Activated CD8-positive, alpha-beta memory T cell treated with anti-CD3 and anti-CD28 coated beads for 36 hours (primary cell): ENCODE data around the gene PPRC1. TPM values are rescaled to one million over a fixed set of nuclear protein-coding genes. Genes with fewer than 3 reads are reported as not detected.

ENCODE experiments used
- CTCF ChIA-PET: fragments of 350-600 bp; sonication (Branson Sonifier 250); formaldehyde crosslinking; loops from one replicate; lab custom pipeline; 2021; ENCODE audit warnings: antibody characterized with exemption; lab: Charles Lee
- POLR2A ChIA-PET: fragments of 350-600 bp; sonication (Branson Sonifier 250); formaldehyde crosslinking; loops from one replicate; lab custom pipeline; 2021; ENCODE audit warnings: antibody characterized with exemption; lab: Charles Lee
- total RNA-seq, 2 experiments: library from RNA; stranded (reverse); gene quantifications; one replicate each; pipeline ENCODE4 v1.2.3, GENCODE V29; 2021

The PPRC1 gene
- 100 to 1,000 TPM; 103 to 108 TPM for total RNA-seq

- CTCF ChIA-PET, result interaction anchor here (0.9 to 2.5 kb wide), 5 partner anchors 10 to 278 kb away, joined by 3 to 22 read pairs (median 4); no protein-coding TSS in a partner anchor
These were observed at the start of gene PPRC1 for GRCh38 chr10:102132563-102133372. PPRC1 (plus strand) TSS chr10:102133040; CDS start chr10:102133069, 29 bp downstream.

GRCh38 chr10:102083541-102083940 is 49.3 kb upstream of the PPRC1 start:
- ChIA-PET POLR2A (interaction anchor here (0.6 kb wide), 1 partner anchor 14 kb away, joined by 3 read pairs; no protein-coding TSS in a partner anchor), CTCF (interaction anchor here (1.5 kb wide), 1 partner anchor 10 kb away, joined by 9 read pairs; no protein-coding TSS in a partner anchor)

More at GRCh38 chr10:102132563-102133372, at the start of gene PPRC1:
- POLR2A ChIA-PET, result interaction anchor here (0.7 kb wide), 1 partner anchor 19 kb away, joined by 3 read pairs; the partner anchor contains the start of gene NOLC1

- CTCF ChIA-PET, result interaction anchor here (1.7 kb wide), 1 partner anchor 12 kb away, joined by 8 read pairs; no protein-coding TSS in a partner anchor
- POLR2A ChIA-PET, result no interaction called here
These were observed 47.5 kb upstream of the PPRC1 start for GRCh38 chr10:102085336-102085735.

- ChIA-PET CTCF (interaction anchor here (1.7 kb wide), 1 partner anchor 13 kb away, joined by 8 read pairs; no protein-coding TSS in a partner anchor), POLR2A (interaction anchor here (0.7 kb wide), 1 partner anchor 159 kb away, joined by 4 read pairs; the partner anchor contains the start of gene GBF1)
These were observed 46.6 kb upstream of the PPRC1 start for GRCh38 chr10:102086196-102086595.

- POLR2A ChIA-PET, result no interaction called here
- CTCF ChIA-PET, result no interaction called here
These were observed 42.1 kb upstream of the PPRC1 start for GRCh38 chr10:102090772-102091171.

- POLR2A ChIA-PET, result no interaction called here
These were observed 36.4 kb upstream of the PPRC1 start for GRCh38 chr10:102096449-102096848.

GRCh38 chr10:102101152-102101551 is 31.7 kb upstream of the PPRC1 start:
- CTCF ChIA-PET, result interaction anchor here (0.8 to 1.7 kb wide), 3 partner anchors 12 to 29 kb away, joined by 3 read pairs; no protein-coding TSS in a partner anchor
- POLR2A ChIA-PET, result no interaction called here

More at GRCh38 chr10:102096449-102096848, 36.4 kb upstream of the PPRC1 start:
- CTCF ChIA-PET, result interaction anchor here (1.4 kb wide), 1 partner anchor 23 kb away, joined by 3 read pairs; no protein-coding TSS in a partner anchor

- ChIA-PET CTCF (interaction anchor here (1.0 to 1.7 kb wide), 2 partner anchors 11 to 13 kb away, joined by 3 read pairs; no protein-coding TSS in a partner anchor), POLR2A (no interaction called here)
These were observed 30.4 kb upstream of the PPRC1 start for GRCh38 chr10:102102421-102102820.

GRCh38 chr10:102106998-102107397 is 25.8 kb upstream of the PPRC1 start:
- ChIA-PET CTCF (interaction anchor here (0.8 to 0.9 kb wide), 2 partner anchors 17 to 38 kb away, joined by 3 to 7 read pairs; no protein-coding TSS in a partner anchor), POLR2A (no interaction called here)

GRCh38 chr10:102109166-102110116 is 23.4 kb upstream of the PPRC1 start:
- POLR2A ChIA-PET, result no interaction called here
- CTCF ChIA-PET, result no interaction called here

GRCh38 chr10:102111276-102111675 is 21.6 kb upstream of the PPRC1 start:
- CTCF ChIA-PET, result interaction anchor here (0.9 kb wide), 1 partner anchor 39 kb away, joined by 4 read pairs; no protein-coding TSS in a partner anchor
- POLR2A ChIA-PET, result no interaction called here

GRCh38 chr10:102112210-102112817 is 20.5 kb upstream of the PPRC1 start:
- ChIA-PET CTCF (interaction anchor here (0.7 to 0.9 kb wide), 2 partner anchors 8 to 69 kb away, joined by 4 to 7 read pairs; no protein-coding TSS in a partner anchor), POLR2A (interaction anchor here (1.0 to 1.1 kb wide), 2 partner anchors 9 to 57 kb away, joined by 3 to 4 read pairs; partner anchors contain the start of gene ARMH3)

- ChIA-PET CTCF (interaction anchor here (0.7 to 1.9 kb wide), 5 partner anchors 10 to 70 kb away, joined by 3 to 9 read pairs (median 4); no protein-coding TSS in a partner anchor), POLR2A (interaction anchor here (0.6 to 1.1 kb wide), 7 partner anchors 9 to 822 kb away, joined by 3 to 5 read pairs (median 4); partner anchors contain the start of gene ARMH3)
These were observed 19.4 kb upstream of the PPRC1 start for GRCh38 chr10:102113261-102113955.

- CTCF ChIA-PET, result interaction anchor here (1.9 kb wide), 1 partner anchor 41 kb away, joined by 9 read pairs; no protein-coding TSS in a partner anchor
These were observed 18.6 kb upstream of the PPRC1 start for GRCh38 chr10:102113956-102114857.

GRCh38 chr10:102114861-102115618 is 17.8 kb upstream of the PPRC1 start:
- ChIA-PET CTCF (interaction anchor here (1.9 kb wide), 1 partner anchor 42 kb away, joined by 9 read pairs; no protein-coding TSS in a partner anchor), POLR2A (interaction anchor here (1.0 kb wide), 2 partner anchors 37 to 40 kb away, joined by 4 to 5 read pairs; partner anchors contain the start of gene NOLC1)

More at GRCh38 chr10:102113956-102114857, 18.6 kb upstream of the PPRC1 start:
- POLR2A ChIA-PET, result interaction anchor here (0.8 to 1.0 kb wide), 3 partner anchors 10 to 295 kb away, joined by 3 to 4 read pairs (median 3); partner anchors contain the start of gene NOLC1
